Chondrocyte (in vitro differentiated cells): ENCODE results near the gene CHD6. TPM values are rescaled to one million over a fixed set of nuclear protein-coding genes. Genes with fewer than 3 reads are reported as not detected.

Experiments used
- DNase-seq: peaks from one replicate; pipeline ENCODE4 v3.0.0; 2021; ENCODE audit warnings: mixed read lengths, low spot score
- H3K27ac Mint-ChIP-seq: one replicate; pipeline ENCODE4 v1.8.0; 2021; ENCODE audit warnings: mild to moderate bottlenecking, moderate library complexity, mixed read lengths; ENCODE audit not compliant: unreplicated experiment
- H3K27me3 Mint-ChIP-seq: 2 replicates; pipeline ENCODE4 v1.8.0; 2021; ENCODE audit warnings: low read depth, mixed read lengths
- H3K36me3 Mint-ChIP-seq: 2 replicates; pipeline ENCODE4 v1.8.0; 2021; ENCODE audit warnings: low read depth, mixed read lengths
- H3K4me1 Mint-ChIP-seq: 2 replicates; pipeline ENCODE4 v1.8.0; 2021; ENCODE audit warnings: low read depth, mild to moderate bottlenecking, mixed read lengths
- H3K4me3 Mint-ChIP-seq: one replicate; pipeline ENCODE4 v1.8.0; 2021; ENCODE audit warnings: mild to moderate bottlenecking, moderate library complexity, mixed read lengths; ENCODE audit not compliant: unreplicated experiment
- H3K9me3 Mint-ChIP-seq: 2 replicates; pipeline ENCODE4 v1.8.0; 2021; ENCODE audit warnings: low read depth, mixed read lengths
- CTCF ChIP-seq: fragments of 200-600 bp; sonication (generic); IDR thresholded peaks from 2 replicates; pipeline ENCODE4 v1.5.0; 2021; ENCODE audit warnings: antibody characterized with exemption, mild to moderate bottlenecking, moderate library complexity
- total RNA-seq: library from RNA; stranded (reverse); gene quantifications from 3 replicates; pipeline ENCODE4 v1.2.1, GENCODE V29; 2021

Gene CHD6
- total RNA-seq, 1 donor from 2014 or later, result 29.9 TPM

GRCh38 chr20:41482647-41483552 is 135.3 kb downstream of the CHD6 start:
- peak overlapping the region; percentile 93 for H3K27ac Mint-ChIP-seq
- peaks cover 20% of the 10 kb centered on the region for H3K36me3 Mint-ChIP-seq
- H3K4me3 Mint-ChIP-seq, result peak overlapping the region; percentile 31
- H3K9me3 Mint-ChIP-seq, result peaks cover 4% of the 10 kb centered on the region
- peak; percentile 23 for TF ChIP-seq CTCF
- H3K27me3 Mint-ChIP-seq, result no peaks in the 10 kb centered on the region
- peaks cover 52% of the 10 kb centered on the region for H3K4me1 Mint-ChIP-seq
- no peak for DNase-seq

DNA sequence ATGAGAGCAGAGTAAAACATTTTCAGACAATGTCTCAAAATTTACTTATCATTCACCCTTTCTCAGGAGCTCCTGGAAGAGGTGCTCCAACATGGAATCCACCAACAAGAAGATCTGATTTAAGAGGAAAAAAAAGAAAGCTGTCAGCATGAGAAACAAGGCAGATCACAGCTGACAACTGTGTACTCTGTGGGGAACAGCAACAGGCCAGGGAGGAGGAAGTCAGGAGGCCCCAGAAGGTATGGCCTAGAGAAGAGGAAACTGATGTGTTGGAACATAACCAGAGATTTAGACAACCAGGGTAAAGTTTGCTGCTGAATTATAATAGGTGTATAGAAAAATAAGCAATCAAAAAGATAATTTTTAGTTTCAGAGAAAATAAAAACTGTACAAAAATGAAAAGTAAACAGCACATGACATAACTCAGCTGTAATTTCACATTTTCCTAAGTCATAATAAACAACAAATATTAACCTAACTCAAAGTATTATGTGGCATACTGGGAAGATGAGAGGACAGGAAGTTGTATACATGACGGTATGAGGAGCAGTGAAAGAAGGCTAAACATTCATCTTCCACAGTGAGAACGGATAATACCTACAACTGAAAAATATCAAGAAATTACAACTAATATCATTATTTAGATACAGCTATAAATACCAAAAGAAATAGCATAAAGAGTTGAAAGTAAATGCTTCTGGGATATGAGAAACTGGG is 138.0 kb downstream of the CHD6 start:
- DNase-seq, result no peak
- Mint-ChIP-seq H3K27me3 (no peaks in the 10 kb centered on the region), H3K4me1 (peaks cover 68% of the 10 kb centered on the region), H3K27ac (peak overlapping the region; percentile 82), H3K9me3 (peaks cover 4% of the 10 kb centered on the region), H3K4me3 (no peak overlapping the region), H3K36me3 (peaks cover 6% of the 10 kb centered on the region)
- TF ChIP-seq CTCF, result no peak

DNA sequence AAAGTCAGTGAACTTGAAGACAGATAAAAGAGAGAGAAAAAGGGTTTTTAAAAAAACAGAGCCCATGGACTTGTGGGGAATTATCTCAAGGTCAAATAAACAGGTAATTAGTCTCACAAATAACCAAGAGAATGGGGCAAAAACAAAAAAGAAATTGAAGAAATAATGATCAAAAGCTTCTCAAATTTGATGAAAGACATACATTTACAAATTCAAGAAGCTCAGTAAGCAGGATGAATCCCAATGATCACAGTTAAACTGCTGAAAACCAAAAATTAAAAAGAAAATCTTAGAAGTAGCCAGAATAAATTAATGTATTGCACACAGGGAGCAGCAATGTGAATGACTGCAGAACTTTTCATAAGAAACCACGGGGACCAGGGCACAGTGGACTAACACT is 139.1 kb downstream of the CHD6 start:
- H3K27me3 Mint-ChIP-seq, result no peaks in the 10 kb centered on the region
- H3K36me3 Mint-ChIP-seq, result peaks cover 6% of the 10 kb centered on the region
- no peak overlapping the region for H3K27ac Mint-ChIP-seq
- peaks cover 4% of the 10 kb centered on the region for H3K9me3 Mint-ChIP-seq
- no peak overlapping the region for H3K4me3 Mint-ChIP-seq
- TF ChIP-seq CTCF, result no peak
- no peak for DNase-seq
- H3K4me1 Mint-ChIP-seq, result peaks cover 70% of the 10 kb centered on the region

DNA sequence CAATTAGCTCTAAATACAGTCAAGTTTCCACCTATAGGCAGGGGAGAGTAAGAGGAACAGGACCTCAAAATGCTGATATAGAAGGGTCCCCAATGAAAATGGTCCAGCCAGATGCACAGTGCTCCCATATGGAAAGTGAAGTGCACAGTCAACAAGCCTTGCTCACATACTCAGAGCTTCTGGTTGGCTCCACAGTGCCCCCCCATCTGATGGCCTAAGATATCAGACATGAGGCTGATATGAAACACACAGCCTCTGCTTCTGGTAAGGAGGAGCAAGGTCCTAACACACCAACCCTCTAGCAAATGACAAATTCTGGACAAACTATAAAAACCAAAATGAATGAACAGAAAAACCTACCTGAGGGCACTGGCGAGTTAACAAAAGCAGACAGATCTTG is 140.2 kb downstream of the CHD6 start:
- Mint-ChIP-seq H3K9me3 (peaks cover 4% of the 10 kb centered on the region), H3K27me3 (no peaks in the 10 kb centered on the region), H3K36me3 (peaks cover 6% of the 10 kb centered on the region), H3K4me1 (peaks cover 63% of the 10 kb centered on the region), H3K4me3 (no peak overlapping the region), H3K27ac (no peak overlapping the region)
- DNase-seq, result no peak
- TF ChIP-seq CTCF, result no peak

DNA sequence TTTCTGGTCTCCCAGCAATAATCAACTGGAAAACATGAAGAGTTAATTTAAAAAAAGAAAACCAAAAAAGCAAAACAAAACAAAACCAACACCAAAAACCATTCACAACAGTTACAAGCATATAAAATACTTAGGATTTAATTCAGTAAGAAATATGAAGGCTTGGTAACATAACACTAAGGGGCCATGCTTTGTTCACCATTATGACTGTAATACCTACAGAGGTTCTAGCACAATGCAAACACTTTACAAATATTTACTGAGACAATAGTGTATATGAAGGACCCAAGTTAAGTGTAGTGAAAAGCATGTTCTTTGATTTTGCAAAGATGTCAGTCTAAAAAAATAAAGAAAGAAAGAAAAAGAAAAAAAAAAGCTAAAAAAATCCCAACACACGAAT is 141.7 kb downstream of the CHD6 start:
- Mint-ChIP-seq H3K4me3 (no peak overlapping the region), H3K27me3 (no peaks in the 10 kb centered on the region), H3K4me1 (peaks cover 47% of the 10 kb centered on the region), H3K36me3 (peaks cover 11% of the 10 kb centered on the region), H3K9me3 (peaks cover 4% of the 10 kb centered on the region), H3K27ac (peak overlapping the region; percentile 53)
- no peak for DNase-seq
- TF ChIP-seq CTCF, result no peak
